Measurements from ENCODE around the gene DOC2A.
"Not testable (repeated sequence)": the region's sequence is repeated elsewhere in the genome, so short reads cannot be mapped to it uniquely, and the experiment has no call there.

The DOC2A gene

GRCh38 chr16:29968205-29968604 lies 42.6 kb downstream of the DOC2A start:
- no peak for DNase-seq

GRCh38 chr16:29963021-29963743 lies 47.6 kb downstream of the DOC2A start:
- DNase-seq: no peak

- DNase-seq: no peak
These were observed 48.4 kb downstream of the DOC2A start for GRCh38 chr16:29962344-29962994.

- DNase-seq: peak; percentile 85 to 87
These were observed 49.1 kb downstream of the DOC2A start, which contains the start of gene TMEM219 for GRCh38 chr16:29961479-29962343. Gene TMEM219 (plus strand): TSS chr16:29962079. CDS start chr16:29963144, 1,065 bp downstream.

- no peak for DNase-seq
These were observed 49.7 kb downstream of the DOC2A start for GRCh38 chr16:29961127-29961478.

- not testable (repeated sequence) for DNase-seq
These were observed 51.0 kb downstream of the DOC2A start for GRCh38 chr16:29959821-29960220.

- DNase-seq: no peak
These were observed 51.5 kb downstream of the DOC2A start for GRCh38 chr16:29959293-29959692.

GRCh38 chr16:29958756-29959155 lies 52.1 kb downstream of the DOC2A start:
- no peak for DNase-seq

Data from hippocampal formation (tissue), 2 donors.